H9 (cell line): ENCODE data around the gene KCTD21. TPM values are rescaled to one million over a fixed set of nuclear protein-coding genes. Genes with fewer than 3 reads are reported as not detected.
"Not testable (repeated sequence)": the region's sequence is repeated elsewhere in the genome, so short reads cannot be mapped to it uniquely, and the experiment has no call there.

Source experiments
- DNase-seq: peaks from one replicate; pipeline ENCODE4 v3.0.0-alpha.2; 2017
- H2AFZ ChIP-seq: one replicate; pipeline ENCODE4 v1.6.1; 2013; ENCODE audit warnings: mild to moderate bottlenecking, low read length, control low read depth, moderate library complexity
- H2AK5ac ChIP-seq: 2 replicates; pipeline ENCODE4 v1.6.1; 2013; ENCODE audit warnings: low read length, control low read depth, mixed read lengths; ENCODE audit not compliant: insufficient read length
- H2BK120ac ChIP-seq: one replicate; pipeline ENCODE4 v1.6.1; 2013; ENCODE audit warnings: low read depth, mild to moderate bottlenecking, low read length, control low read depth, inconsistent platforms; ENCODE audit not compliant: poor library complexity, severe bottlenecking
- H2BK12ac ChIP-seq: 2 replicates; pipeline ENCODE4 v1.6.1; 2013; ENCODE audit warnings: low read length, control low read depth, mixed read lengths, low read depth; ENCODE audit not compliant: insufficient read length
- H2BK15ac ChIP-seq: 2 replicates; pipeline ENCODE4 v1.6.1; 2013; ENCODE audit warnings: low read depth, low read length, control low read depth
- H2BK20ac ChIP-seq: one replicate; pipeline ENCODE4 v1.6.1; 2013; ENCODE audit warnings: low read depth, mild to moderate bottlenecking, low read length, control low read depth, inconsistent platforms; ENCODE audit not compliant: poor library complexity, severe bottlenecking
- H2BK5ac ChIP-seq: 2 replicates; pipeline ENCODE4 v1.6.1; 2013; ENCODE audit warnings: low read length, control low read depth, mixed read lengths; ENCODE audit not compliant: insufficient read length
- H3K14ac ChIP-seq: 2 replicates; pipeline ENCODE4 v1.6.1; 2013; ENCODE audit warnings: low read length, control low read depth; ENCODE audit not compliant: insufficient read depth
- H3K18ac ChIP-seq: 2 replicates; pipeline ENCODE4 v1.6.1; 2013; ENCODE audit warnings: low read depth, mild to moderate bottlenecking, mixed read lengths, low read length, control low read depth; ENCODE audit not compliant: insufficient read length
- H3K23ac ChIP-seq: 2 replicates; pipeline ENCODE4 v1.6.1; 2013; ENCODE audit warnings: low read length, control low read depth, mixed read lengths, low read depth; ENCODE audit not compliant: insufficient read length
- H3K23me2 ChIP-seq: 2 replicates; pipeline ENCODE4 v1.6.1; 2013; ENCODE audit warnings: low read depth, mild to moderate bottlenecking, mixed read lengths, low read length, control low read depth; ENCODE audit not compliant: insufficient read length, poor library complexity, severe bottlenecking
- H3K27ac ChIP-seq: 2 replicates; pipeline ENCODE4 v1.5.1; 2013; ENCODE audit warnings: low read length, control low read depth, mixed read lengths, low read depth; ENCODE audit not compliant: insufficient read length
- H3K27me3 ChIP-seq: 2 replicates; pipeline ENCODE4 v1.6.1; 2013; ENCODE audit warnings: low read length, control low read depth, inconsistent platforms; ENCODE audit not compliant: insufficient read depth
- H3K4ac ChIP-seq: 2 replicates; pipeline ENCODE4 v1.6.1; 2013; ENCODE audit warnings: low read depth, mild to moderate bottlenecking, control low read depth, inconsistent platforms, low read length, moderate library complexity
- H3K4me1 ChIP-seq: 2 replicates; pipeline ENCODE4 v1.6.1; 2013; ENCODE audit warnings: low read length, control low read depth, inconsistent platforms; ENCODE audit not compliant: insufficient read depth
- H3K4me2 ChIP-seq: 2 replicates; pipeline ENCODE4 v1.6.1; 2013; ENCODE audit warnings: low read length, control low read depth, mixed read lengths; ENCODE audit not compliant: insufficient read length, insufficient read depth
- H3K56ac ChIP-seq: 2 replicates; pipeline ENCODE4 v1.6.1; 2013; ENCODE audit warnings: low read depth, mild to moderate bottlenecking, mixed read lengths, low read length, control low read depth; ENCODE audit not compliant: insufficient read length
- H3K79me1 ChIP-seq: 2 replicates; pipeline ENCODE4 v1.6.1; 2013; ENCODE audit warnings: low read depth, mild to moderate bottlenecking, moderate library complexity, low read length, control low read depth, inconsistent platforms; ENCODE audit not compliant: insufficient read depth, poor library complexity, severe bottlenecking
- H3K79me2 ChIP-seq: 2 replicates; pipeline ENCODE4 v1.6.1; 2013; ENCODE audit warnings: low read length, control low read depth, inconsistent platforms; ENCODE audit not compliant: insufficient read depth
- H3K9ac ChIP-seq: 2 replicates; pipeline ENCODE4 v1.6.1; 2013; ENCODE audit warnings: low read length, control low read depth, mixed read lengths; ENCODE audit not compliant: insufficient read length; ENCODE audit errors: extremely low read depth
- H3K9me3 ChIP-seq: one replicate; pipeline ENCODE4 v1.6.1; 2013; ENCODE audit warnings: low read depth, low read length, inconsistent platforms; ENCODE audit not compliant: control insufficient read depth
- H3T11ph ChIP-seq: one replicate; pipeline ENCODE4 v1.6.1; 2013; ENCODE audit warnings: mild to moderate bottlenecking, low read length, control low read depth, inconsistent platforms
- H4K20me1 ChIP-seq: one replicate; pipeline ENCODE4 v1.6.1; 2013; ENCODE audit not compliant: control insufficient read depth, insufficient read length, insufficient read depth
- H4K5ac ChIP-seq: 2 replicates; pipeline ENCODE4 v1.6.1; 2013; ENCODE audit warnings: low read depth, mild to moderate bottlenecking, mixed read lengths, low read length, control low read depth; ENCODE audit not compliant: insufficient read length
- H4K8ac ChIP-seq: replicated peaks from 2 replicates; pipeline ENCODE4 v1.6.1; 2013; ENCODE audit warnings: low read length, control low read depth, mixed read lengths, low read depth; ENCODE audit not compliant: insufficient read length
- H4K91ac ChIP-seq: 2 replicates; pipeline ENCODE4 v1.6.1; 2013; ENCODE audit warnings: low read depth, mild to moderate bottlenecking, moderate library complexity, mixed read lengths, low read length, control low read depth; ENCODE audit not compliant: insufficient read length
- H3K27ac Mint-ChIP-seq, 3 experiments: 2 replicates in 2 of 3; 3 replicates in 1 of 3; pipeline ENCODE4 v1.8.0; 2020 to 2021; ENCODE audit warnings: mixed read lengths in 3 of 3, mild to moderate bottlenecking in 1 of 3, moderate library complexity in 1 of 3
- H3K27me3 Mint-ChIP-seq: 2 replicates; pipeline ENCODE4 v1.8.0; 2021; ENCODE audit warnings: low read depth, mild to moderate bottlenecking, moderate library complexity, mixed read lengths
- H3K36me3 Mint-ChIP-seq, 3 experiments: 2 replicates in 2 of 3; 3 replicates in 1 of 3; pipeline ENCODE4 v1.8.0; 2020 to 2021; ENCODE audit warnings: low read depth in 3 of 3, mixed read lengths in 3 of 3; ENCODE audit not compliant: insufficient read depth in 1 of 3
- H3K4me1 Mint-ChIP-seq, 2 experiments: 2 replicates each; pipeline ENCODE4 v1.8.0; 2020; ENCODE audit warnings: mixed read lengths in 2 of 2
- H3K4me3 Mint-ChIP-seq, 2 experiments: 2 replicates in 1 of 2; 3 replicates in 1 of 2; pipeline ENCODE4 v1.8.0; 2020 to 2021; ENCODE audit warnings: mild to moderate bottlenecking in 2 of 2, mixed read lengths in 2 of 2, moderate library complexity in 1 of 2
- H3K9me3 Mint-ChIP-seq, 2 experiments: 2 replicates in 1 of 2; 3 replicates in 1 of 2; pipeline ENCODE4 v1.8.0; 2020; ENCODE audit warnings: mild to moderate bottlenecking in 2 of 2, mixed read lengths in 2 of 2, moderate library complexity in 1 of 2
- CTCF ChIP-seq: fragments of 200-600 bp; sonication (generic); conservative IDR thresholded peaks from 3 replicates; pipeline ENCODE4 v1.8.0; 2021; ENCODE audit warnings: antibody characterized with exemption, mild to moderate bottlenecking
- WGBS: extraction: QIAGEN DNeasy Blood & Tissue Kit; methylation state at CpG from one replicate; pipeline ENCODE4 v1.1.7; 2013; ENCODE audit warnings: missing lambda C conversion rate, low lambda C conversion rate, mixed read lengths; ENCODE audit not compliant: insufficient read length; ENCODE audit errors: extremely low coverage; 5-methylcytosine and 5-hydroxymethylcytosine counted together
- total RNA-seq: library from RNA; stranded (reverse); gene quantifications from 2 replicates; pipeline ENCODE4 v1.2.1, GENCODE V29; 2021

KCTD21 gene
- total RNA-seq, 1 experiment from 2014 or later = 4.0 TPM

GRCh38 chr11:78176605-78177141 is 11.8 kb downstream of the KCTD21 start:
- no peak overlapping the region for H2AK5ac ChIP-seq
- WGBS = no CpG with 5 or more reads among the region's 10 CpGs
- H3K23ac ChIP-seq = no peak overlapping the region
- H3T11ph ChIP-seq = no peak overlapping the region
- Mint-ChIP-seq H3K27me3 (no peaks in the 10 kb centered on the region), H3K4me3 (no peak overlapping the region), H3K27ac (no peak overlapping the region), H3K4me1 (peaks cover 3 to 4% of the 10 kb centered on the region in 2 experiments; a peak in 2 of 4 replicates), H3K36me3 (peaks cover 4 to 12% (median 5%) of the 10 kb centered on the region in 3 experiments; a peak in 4 of 7 replicates), H3K9me3 (no peaks in the 10 kb centered on the region)
- H2BK20ac ChIP-seq = no peak overlapping the region
- no peak overlapping the region for H3K56ac ChIP-seq
- H3K79me1 ChIP-seq = no peaks in the 10 kb centered on the region
- no peak for TF ChIP-seq CTCF
- H4K5ac ChIP-seq = no peak overlapping the region
- H3K4me2 ChIP-seq = no peak overlapping the region
- no peak overlapping the region for H4K91ac ChIP-seq
- no peak overlapping the region for H2BK12ac ChIP-seq
- no peak overlapping the region for H3K27ac ChIP-seq
- H3K14ac ChIP-seq = no peak overlapping the region
- H2BK5ac ChIP-seq = no peak overlapping the region
- H3K4ac ChIP-seq = no peak overlapping the region
- H4K20me1 ChIP-seq = peaks cover 2% of the 10 kb centered on the region
- no peaks in the 10 kb centered on the region for H3K79me2 ChIP-seq
- H2AFZ ChIP-seq = no peak overlapping the region
- no peaks in the 10 kb centered on the region for H3K9me3 ChIP-seq
- no peak overlapping the region for H2BK15ac ChIP-seq
- H2BK120ac ChIP-seq = no peak overlapping the region
- H3K27me3 ChIP-seq = no peaks in the 10 kb centered on the region
- no peaks in the 10 kb centered on the region for H3K23me2 ChIP-seq
- H3K4me1 ChIP-seq = no peaks in the 10 kb centered on the region
- no peak overlapping the region for H3K9ac ChIP-seq
- no peak overlapping the region for H3K18ac ChIP-seq
- DNase-seq = no peak
- no peak overlapping the region for H4K8ac ChIP-seq

GRCh38 chr11:78175862-78176261 is 12.6 kb downstream of the KCTD21 start:
- not testable (repeated sequence) for H4K20me1 ChIP-seq, H3K4me1 ChIP-seq, H3K4ac ChIP-seq, H4K5ac ChIP-seq, H3T11ph ChIP-seq, H3K23ac ChIP-seq, H3K56ac ChIP-seq, H2BK12ac ChIP-seq, H3K9me3 Mint-ChIP-seq, H3K79me1 ChIP-seq, H2BK120ac ChIP-seq, H3K14ac ChIP-seq, H3K79me2 ChIP-seq, H3K4me3 Mint-ChIP-seq, H4K8ac ChIP-seq, H3K27ac Mint-ChIP-seq, DNase-seq, H3K27ac ChIP-seq, H2AFZ ChIP-seq, H2BK20ac ChIP-seq, H3K4me1 Mint-ChIP-seq, H2BK5ac ChIP-seq, H2AK5ac ChIP-seq, H3K9me3 ChIP-seq, H3K4me2 ChIP-seq, H2BK15ac ChIP-seq, H3K27me3 Mint-ChIP-seq, H3K23me2 ChIP-seq, H4K91ac ChIP-seq, H3K9ac ChIP-seq, H3K18ac ChIP-seq, H3K27me3 ChIP-seq
- WGBS = no CpG with 5 or more reads among the region's 3 CpGs
- peaks cover 4 to 12% (median 5%) of the 10 kb centered on the region in 3 experiments; a peak in 4 of 7 replicates for H3K36me3 Mint-ChIP-seq
